Ishikawa (cell line): ENCODE data around the gene HTRA2.
A peak's percentile ranks its signal among the peaks of the same experiment; 100 is the strongest.

Experiments used
- CEBPB ChIP-seq: IDR thresholded peaks from 2 replicates; pipeline ENCODE4 v1.6.1; 2012
- CREB1 ChIP-seq: IDR thresholded peaks from 2 replicates; pipeline ENCODE4 v1.6.1; 2012; ENCODE audit warnings: low read depth
- EGR1 ChIP-seq: IDR thresholded peaks from 2 replicates; pipeline ENCODE4 v1.6.1; 2012
- EP300 ChIP-seq: IDR thresholded peaks from 2 replicates; pipeline ENCODE4 v1.6.1; 2012; ENCODE audit warnings: borderline replicate concordance
- FOXM1 ChIP-seq: IDR thresholded peaks from 2 replicates; pipeline ENCODE4 v1.6.1; 2012; ENCODE audit warnings: low read depth, borderline replicate concordance
- MAX ChIP-seq: IDR thresholded peaks from 2 replicates; pipeline ENCODE4 v1.6.1; 2012
- NFIC ChIP-seq: IDR thresholded peaks from 2 replicates; pipeline ENCODE4 v1.6.1; 2012
- RAD21 ChIP-seq: IDR thresholded peaks from 2 replicates; pipeline ENCODE4 v1.6.1; 2012; ENCODE audit warnings: low read depth
- TAF1 ChIP-seq: IDR thresholded peaks from 2 replicates; pipeline ENCODE4 v1.6.1; 2012; ENCODE audit warnings: low read depth, mild to moderate bottlenecking
- TCF12 ChIP-seq: IDR thresholded peaks from 2 replicates; pipeline ENCODE4 v1.6.1; 2012; ENCODE audit warnings: low read depth
- TEAD4 ChIP-seq: IDR thresholded peaks from 2 replicates; pipeline ENCODE4 v1.6.1; 2012
- YY1 ChIP-seq: IDR thresholded peaks from 2 replicates; pipeline ENCODE4 v1.6.1; 2012; ENCODE audit warnings: low read depth
- ZBTB7A ChIP-seq: IDR thresholded peaks from 2 replicates; pipeline ENCODE4 v1.6.1; 2012; ENCODE audit warnings: low read depth
- TF ChIP-seq, protein P1 (sequence below): IDR thresholded peaks from 2 replicates; pipeline ENCODE4 v1.6.1; 2012
- TF ChIP-seq, protein P2 (sequence below): IDR thresholded peaks from 2 replicates; pipeline ENCODE4 v1.6.1; 2012; ENCODE audit warnings: low read depth, mild to moderate bottlenecking

Gene HTRA2

GRCh38 chr2:74530239-74531187, 780 bp downstream of the HTRA2 start:
- TF ChIP-seq EP300 (no peak), MAX (peak; percentile 81), EGR1 (no peak), RAD21 (no peak), ZBTB7A (peak; percentile 48; the same call in 1 of the 2 replicates)
- TF ChIP-seq, protein P1, sequence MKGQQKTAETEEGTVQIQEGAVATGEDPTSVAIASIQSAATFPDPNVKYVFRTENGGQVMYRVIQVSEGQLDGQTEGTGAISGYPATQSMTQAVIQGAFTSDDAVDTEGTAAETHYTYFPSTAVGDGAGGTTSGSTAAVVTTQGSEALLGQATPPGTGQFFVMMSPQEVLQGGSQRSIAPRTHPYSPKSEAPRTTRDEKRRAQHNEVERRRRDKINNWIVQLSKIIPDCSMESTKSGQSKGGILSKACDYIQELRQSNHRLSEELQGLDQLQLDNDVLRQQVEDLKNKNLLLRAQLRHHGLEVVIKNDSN = no peak

- TF ChIP-seq ZBTB7A (no peak), TCF12 (no peak), EGR1 (no peak), TAF1 (no peak)
- TF ChIP-seq, protein P2, sequence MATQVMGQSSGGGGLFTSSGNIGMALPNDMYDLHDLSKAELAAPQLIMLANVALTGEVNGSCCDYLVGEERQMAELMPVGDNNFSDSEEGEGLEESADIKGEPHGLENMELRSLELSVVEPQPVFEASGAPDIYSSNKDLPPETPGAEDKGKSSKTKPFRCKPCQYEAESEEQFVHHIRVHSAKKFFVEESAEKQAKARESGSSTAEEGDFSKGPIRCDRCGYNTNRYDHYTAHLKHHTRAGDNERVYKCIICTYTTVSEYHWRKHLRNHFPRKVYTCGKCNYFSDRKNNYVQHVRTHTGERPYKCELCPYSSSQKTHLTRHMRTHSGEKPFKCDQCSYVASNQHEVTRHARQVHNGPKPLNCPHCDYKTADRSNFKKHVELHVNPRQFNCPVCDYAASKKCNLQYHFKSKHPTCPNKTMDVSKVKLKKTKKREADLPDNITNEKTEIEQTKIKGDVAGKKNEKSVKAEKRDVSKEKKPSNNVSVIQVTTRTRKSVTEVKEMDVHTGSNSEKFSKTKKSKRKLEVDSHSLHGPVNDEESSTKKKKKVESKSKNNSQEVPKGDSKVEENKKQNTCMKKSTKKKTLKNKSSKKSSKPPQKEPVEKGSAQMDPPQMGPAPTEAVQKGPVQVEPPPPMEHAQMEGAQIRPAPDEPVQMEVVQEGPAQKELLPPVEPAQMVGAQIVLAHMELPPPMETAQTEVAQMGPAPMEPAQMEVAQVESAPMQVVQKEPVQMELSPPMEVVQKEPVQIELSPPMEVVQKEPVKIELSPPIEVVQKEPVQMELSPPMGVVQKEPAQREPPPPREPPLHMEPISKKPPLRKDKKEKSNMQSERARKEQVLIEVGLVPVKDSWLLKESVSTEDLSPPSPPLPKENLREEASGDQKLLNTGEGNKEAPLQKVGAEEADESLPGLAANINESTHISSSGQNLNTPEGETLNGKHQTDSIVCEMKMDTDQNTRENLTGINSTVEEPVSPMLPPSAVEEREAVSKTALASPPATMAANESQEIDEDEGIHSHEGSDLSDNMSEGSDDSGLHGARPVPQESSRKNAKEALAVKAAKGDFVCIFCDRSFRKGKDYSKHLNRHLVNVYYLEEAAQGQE = no peak
- TF ChIP-seq, protein P1 = no peak
Observed at GRCh38 chr2:74531666-74532065, 1.9 kb downstream of the HTRA2 start.

- TF ChIP-seq EGR1 (no peak), ZBTB7A (no peak), RAD21 (peak; percentile 40)
Observed at GRCh38 chr2:74532222-74532621, 2.5 kb downstream of the HTRA2 start.

GRCh38 chr2:74533464-74533863, 3.7 kb downstream of the HTRA2 start:
- TF ChIP-seq TCF12 (no peak), EGR1 (no peak), FOXM1 (no peak), TAF1 (no peak), ZBTB7A (no peak), CREB1 (no peak)

DNA sequence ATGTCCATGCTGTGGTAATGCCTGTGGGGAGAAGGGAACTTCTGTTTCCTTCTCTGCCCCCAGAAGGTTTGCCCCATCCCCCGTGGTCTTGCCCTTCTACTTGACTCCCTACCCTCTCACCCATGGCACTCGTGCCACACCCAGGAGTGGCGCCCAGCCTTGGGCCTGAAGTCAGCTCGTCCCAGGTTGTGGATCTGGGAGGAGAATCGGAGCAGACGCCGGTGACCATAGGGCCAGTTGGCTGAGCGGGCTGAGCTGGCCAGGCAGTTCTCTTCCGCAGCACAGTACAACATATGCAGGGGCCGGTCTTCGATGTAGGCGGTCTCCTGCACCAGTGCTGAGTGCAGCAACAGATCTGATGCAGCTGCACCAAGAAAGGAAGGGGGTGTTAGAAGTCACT, 4.7 kb downstream of the HTRA2 start:
- no peak for TF ChIP-seq TAF1
- TF ChIP-seq TEAD4 = no peak
- TF ChIP-seq TCF12 = no peak
- TF ChIP-seq RAD21 = no peak
- TF ChIP-seq, protein P1 = no peak
- TF ChIP-seq, protein P2 = no peak
- no peak for TF ChIP-seq EGR1
- TF ChIP-seq ZBTB7A = no peak
- no peak for TF ChIP-seq CREB1
- TF ChIP-seq FOXM1 = no peak
- no peak for TF ChIP-seq NFIC
- no peak for TF ChIP-seq CEBPB
- no peak for TF ChIP-seq MAX
- TF ChIP-seq EP300 = no peak
- no peak for TF ChIP-seq YY1

GRCh38 chr2:74535440-74535965, 5.8 kb downstream of the HTRA2 start:
- TF ChIP-seq CREB1 (no peak), FOXM1 (no peak)
